GM10266 (cell line): ENCODE data around the gene RASSF3.

ENCODE experiments used
- DNase-seq: peaks from one replicate; pipeline ENCODE4 v3.0.0; 2012; ENCODE audit errors: extremely low spot score
- CTCF ChIP-seq: IDR thresholded peaks from 2 replicates; pipeline ENCODE4 v1.5.1; 2012; ENCODE audit warnings: mild to moderate bottlenecking, low read depth; ENCODE audit not compliant: control insufficient read depth, insufficient read depth; ENCODE audit errors: missing control alignments

RASSF3 gene

DNA sequence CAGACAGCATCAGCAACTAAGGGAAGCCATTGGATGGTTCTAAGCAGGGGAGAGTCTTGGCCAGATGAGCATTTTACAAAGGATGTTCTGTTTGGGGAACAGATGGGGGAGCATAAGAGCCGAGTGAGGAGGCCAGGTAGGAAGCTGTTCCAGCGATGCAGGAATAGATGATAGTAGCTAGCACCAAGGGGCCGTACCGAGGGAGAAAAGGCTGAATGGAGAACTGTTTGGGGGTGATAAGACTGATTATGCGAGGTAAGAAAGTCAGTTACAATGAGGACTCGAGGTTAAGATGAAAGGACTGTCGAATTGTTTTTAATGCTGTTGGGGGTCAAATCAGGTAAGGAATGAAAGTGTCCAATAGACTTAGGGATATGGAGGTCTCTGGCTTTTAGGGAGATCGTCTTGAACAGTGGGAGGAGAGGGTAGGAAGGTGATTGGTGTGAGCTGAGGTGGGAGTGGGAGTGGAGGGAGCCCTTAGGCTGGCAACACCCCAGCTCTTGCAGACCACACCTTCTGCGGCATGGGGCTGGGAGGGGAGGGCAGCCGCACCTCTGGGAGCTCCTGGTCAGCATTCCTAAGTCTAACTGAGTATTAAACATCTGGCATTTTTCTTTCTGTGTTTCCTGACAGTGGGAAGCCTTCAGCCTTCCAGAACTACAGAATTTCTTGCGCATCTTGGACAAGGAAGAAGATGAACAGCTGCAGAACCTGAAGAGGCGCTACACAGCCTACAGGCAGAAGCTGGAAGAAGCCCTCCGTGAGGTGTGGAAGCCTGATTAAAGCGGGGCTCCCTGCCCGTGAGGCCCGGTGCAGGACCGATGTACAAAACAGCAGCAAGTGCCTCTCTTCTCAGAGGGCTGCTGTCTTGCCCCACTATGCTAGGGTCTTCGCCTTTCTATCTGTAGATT, 84.1 kb downstream of the RASSF3 start:
- no peak for TF ChIP-seq CTCF
- no peak for DNase-seq

DNA sequence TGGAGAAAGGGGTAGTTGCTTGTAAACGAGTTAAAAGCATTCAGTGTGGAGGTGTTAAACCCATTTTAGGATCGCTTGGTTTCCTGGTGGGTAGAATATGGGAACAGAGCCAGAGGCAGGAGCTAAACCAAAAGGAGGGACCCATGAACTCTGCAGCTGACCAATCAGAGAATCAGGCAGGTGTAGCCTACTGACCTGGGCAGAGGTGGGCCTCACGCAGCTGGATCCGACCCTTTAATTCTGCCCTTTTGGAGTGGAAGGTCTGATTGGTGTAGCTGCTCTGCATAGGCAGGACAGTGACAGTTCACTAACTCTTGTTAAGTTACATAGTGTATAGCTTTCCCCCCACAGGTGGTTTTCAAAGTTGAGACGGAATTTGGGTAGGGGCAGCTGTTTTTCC, 85.3 kb downstream of the RASSF3 start:
- DNase-seq = no peak
- no peak for TF ChIP-seq CTCF

DNA sequence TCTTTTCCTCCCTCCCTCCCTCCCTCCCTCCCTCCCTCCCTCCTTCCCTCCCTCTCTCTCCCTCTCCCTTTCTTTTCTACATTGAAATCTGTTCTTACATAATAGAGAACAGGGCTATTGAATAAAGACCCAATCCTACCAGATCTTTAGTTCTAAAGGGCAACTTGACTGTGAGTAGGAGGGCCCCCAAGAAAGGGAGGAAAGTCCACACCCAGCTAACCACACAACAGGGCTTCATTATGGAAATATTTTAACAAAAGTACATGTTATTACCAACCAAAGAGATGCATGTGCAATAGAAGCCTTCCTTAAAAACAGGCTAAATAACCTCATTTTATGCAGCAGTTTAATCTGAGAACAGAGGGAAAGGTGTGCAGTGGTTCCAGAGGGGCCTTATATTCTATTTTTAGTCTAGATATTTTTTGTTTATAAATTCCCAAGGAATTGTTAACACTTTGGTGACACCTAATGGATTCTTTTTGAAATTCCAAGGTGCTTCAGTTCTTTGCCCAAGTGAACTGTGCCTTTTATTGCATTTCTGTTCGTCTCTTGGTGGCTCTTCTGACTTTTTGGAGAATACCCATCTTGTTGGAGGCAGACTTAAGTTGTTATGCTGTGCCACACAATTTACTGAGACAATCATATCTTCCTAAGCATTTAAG, 85.9 kb downstream of the RASSF3 start:
- DNase-seq = no peak
- TF ChIP-seq CTCF = no peak

- no peak for TF ChIP-seq CTCF
- no peak for DNase-seq
These were observed 89.3 kb downstream of the RASSF3 start for GRCh38 chr12:64699504-64700115.

DNA sequence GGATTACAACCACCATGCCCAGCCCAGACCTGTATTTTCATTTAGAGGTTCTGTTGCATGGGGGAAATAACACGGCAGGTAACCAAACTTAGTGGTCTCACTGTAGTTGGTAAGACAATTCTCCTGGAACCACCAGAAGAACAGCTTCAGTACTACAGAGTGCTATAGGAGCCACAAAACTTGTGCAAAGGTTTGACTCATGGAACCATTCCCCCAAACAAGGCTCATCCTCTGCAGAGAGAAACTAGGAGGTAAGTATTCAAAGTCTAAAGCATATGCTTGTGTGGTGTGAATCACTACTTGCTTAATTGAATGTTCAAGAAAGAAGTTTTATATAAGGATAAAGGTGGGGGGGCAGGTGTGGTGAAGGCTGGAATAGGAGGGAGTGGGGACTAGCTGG, 90.2 kb downstream of the RASSF3 start:
- DNase-seq = no peak
- no peak for TF ChIP-seq CTCF

DNA sequence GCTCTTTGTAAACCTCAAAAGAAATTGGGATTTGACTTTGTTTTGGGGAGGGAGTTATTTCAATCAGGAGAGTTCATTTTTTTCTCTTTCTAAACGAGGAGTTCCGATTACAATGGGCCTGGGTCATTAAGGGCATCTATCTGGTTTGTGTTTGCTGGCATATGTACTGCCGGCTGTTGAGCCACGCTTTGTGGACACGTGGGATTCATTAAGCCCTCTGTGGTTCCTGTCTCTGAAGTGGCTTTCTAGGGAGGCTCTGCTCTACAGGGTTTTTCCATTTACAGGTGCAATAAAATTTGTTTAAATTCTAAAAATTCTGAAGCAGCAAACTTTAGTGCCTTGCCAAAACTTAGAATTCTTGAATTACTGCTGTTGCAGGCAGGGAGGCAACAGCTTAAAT, 91.0 kb downstream of the RASSF3 start:
- TF ChIP-seq CTCF = no peak
- DNase-seq = no peak
